GM21576 (cell line): Measurements from ENCODE around the gene STPG1.

Source experiments
- ATAC-seq: cut with Tn5 transposase; IDR thresholded peaks from one replicate; pipeline ENCODE4 v1.9.1; 2021; ENCODE audit warnings: mild to moderate bottlenecking, moderate library complexity; ENCODE audit not compliant: unreplicated experiment

Gene STPG1

DNA sequence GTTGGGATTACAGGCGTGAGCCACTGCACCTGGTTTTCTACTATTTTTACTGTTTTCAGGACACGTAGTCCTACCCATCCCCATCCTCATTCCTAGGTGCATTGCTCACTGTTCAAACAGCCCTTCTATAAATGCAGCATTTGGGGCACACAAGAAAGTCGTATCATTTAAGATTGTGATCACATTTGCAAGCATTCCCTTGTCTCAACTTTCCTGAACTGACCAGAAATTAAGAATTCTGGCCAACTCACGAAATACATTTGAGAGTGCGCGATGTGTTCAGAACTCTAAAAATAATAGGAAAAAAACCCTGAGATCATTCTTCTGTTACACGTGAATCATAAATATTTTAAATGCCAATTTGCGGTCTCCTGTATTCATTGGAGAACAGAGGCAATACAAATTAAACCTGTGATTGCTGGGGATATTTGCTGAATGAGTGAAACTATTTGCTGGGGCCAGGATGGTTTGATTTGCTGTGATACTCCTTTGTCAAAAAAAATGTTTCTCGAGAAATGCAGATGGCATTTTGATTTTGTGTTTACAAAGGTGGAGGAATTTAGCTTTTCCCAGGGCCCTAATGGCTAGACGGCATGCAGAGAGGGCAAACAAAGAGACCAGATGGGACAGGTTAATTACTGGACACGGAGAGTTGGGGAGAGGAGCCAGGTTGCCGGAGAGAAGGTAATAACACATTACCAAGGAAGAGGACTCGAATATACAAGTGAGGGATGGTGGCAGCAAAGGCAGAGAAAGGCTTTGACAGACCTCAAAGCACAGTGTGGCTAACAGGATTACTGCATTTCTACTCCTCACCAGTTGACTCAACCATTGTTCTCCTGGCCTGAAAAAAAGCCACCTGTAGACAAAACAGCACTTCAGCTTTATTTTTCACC, 38.4 kb downstream of the STPG1 start:
- ATAC-seq = no peak

DNA sequence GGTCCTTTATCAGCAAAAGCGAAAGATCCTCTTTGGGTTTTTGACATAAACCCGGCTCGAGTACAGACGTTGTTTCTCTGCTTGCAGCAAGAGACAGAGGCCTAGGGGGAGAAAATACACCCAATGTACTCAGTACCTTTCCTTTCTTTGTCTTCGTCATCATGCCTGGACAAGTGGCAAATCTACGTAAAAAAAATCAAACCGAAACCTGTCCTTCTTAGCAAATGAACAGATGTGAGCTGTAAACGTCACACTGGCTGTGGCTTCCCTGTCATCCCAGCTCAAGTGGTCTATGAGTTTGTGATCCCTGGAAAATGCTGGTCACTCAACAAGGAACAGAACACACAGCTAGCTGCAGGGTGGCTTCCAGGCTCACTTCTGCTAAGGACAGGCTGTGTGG, 39.9 kb downstream of the STPG1 start:
- ATAC-seq = no peak

DNA sequence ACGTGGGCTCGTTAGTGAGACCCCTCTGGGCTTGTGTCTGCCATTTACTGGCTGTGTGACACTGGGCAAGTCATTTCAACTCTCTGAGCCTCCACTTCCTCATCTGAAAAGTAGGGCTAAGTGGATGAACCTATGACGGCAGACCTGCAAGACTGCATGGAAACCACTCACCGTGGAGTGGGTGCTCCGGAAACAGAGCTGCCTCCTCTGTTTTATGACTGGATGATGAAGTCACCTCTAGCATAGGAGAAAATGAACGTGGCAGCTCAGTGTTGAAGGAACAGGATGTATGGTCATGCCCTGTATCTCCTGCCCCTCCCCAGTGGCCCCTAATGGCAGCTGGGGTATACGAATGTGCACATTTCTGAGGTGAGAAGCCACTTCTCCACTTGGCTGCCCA, 40.5 kb downstream of the STPG1 start:
- no peak for ATAC-seq

DNA sequence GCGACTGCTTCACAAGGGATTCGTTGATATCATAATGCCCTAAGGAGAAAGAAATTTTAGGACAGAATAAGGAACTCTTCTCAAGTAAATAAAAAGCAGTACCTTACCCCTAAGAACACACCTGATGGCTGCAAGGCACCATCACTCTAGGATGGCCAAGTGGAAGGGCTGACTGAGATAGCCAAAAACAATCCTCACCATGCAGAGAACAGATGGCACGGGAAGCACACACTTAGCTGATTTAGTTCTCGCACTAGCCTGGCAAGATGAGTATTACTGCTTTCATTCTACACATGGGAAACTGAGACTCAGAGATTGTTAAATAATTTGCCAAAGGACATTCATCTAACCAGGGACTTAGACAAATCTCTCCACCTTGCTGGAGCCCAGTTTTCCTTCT, 43.8 kb downstream of the STPG1 start:
- ATAC-seq = no peak

DNA sequence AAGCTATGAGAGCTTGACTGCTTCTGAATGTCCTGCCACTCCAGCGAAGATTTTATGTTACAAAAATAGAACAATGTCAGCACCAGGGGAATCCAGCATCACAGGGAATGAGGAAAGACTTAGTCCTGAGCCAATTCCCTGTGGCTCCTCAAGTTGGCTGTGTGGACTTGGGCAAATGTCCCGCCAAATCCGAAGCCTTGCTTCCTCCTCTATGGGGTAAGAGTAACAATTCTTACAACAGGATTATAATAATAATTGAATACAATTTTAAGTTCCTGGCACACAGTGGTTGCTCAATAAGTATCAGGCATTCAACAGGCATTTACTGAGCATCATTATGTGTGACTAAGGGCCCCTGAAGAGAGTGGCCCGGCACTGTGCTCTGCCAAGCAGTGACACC, 44.4 kb downstream of the STPG1 start:
- no peak for ATAC-seq

DNA sequence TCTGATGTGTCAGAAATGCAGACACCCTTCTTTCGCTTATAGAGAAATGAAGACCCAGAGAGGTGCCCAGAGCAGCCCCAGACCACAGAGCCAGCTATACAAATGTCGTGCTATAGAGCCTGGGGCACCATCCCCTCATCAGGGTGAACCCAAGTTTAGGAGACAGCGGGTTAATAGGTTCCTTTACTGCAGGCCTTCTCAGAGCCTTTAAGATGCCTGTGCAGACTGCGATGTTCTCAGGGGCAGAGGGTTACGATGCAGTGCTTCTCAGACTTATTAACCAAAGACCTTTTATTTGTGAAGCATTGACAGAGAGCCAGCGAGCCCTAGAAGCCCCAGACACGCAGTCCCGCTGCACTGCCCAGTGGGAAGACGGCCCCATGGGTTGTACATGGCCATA, 46.9 kb downstream of the STPG1 start:
- no peak for ATAC-seq

DNA sequence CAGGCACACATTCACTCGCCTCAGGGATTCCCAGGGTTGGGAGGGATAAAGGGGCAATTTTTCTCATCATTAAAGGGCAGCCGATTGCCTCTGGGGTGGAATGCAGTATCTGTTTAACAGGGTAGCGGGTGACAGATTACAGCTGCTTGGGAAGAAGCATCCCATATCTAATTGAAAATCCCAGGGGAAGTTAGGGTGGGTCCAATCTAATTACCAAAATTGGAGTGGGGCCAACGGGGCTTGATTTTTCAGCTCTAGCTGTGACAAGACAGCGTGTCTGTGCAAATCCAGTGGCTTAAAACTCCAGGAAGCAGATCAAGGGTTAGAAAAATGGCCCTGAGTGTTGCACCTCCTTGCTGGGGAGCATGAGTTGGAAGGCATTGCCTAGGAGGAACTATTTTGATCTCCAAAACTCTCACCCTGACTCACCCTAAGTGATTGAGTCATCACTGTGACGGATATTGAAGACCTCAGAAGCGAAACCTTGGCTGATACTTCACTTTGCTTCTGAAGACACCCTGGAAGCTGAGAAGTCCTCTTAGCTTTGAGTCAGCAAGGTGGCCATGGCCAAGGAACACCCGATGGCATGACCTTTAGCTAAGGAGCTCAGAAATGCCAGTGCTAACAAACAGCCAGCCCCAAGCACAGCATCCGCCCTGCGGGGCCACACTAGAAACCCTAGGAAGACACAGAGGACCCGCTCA, 48.5 kb downstream of the STPG1 start:
- ATAC-seq = peak; percentile 49

DNA sequence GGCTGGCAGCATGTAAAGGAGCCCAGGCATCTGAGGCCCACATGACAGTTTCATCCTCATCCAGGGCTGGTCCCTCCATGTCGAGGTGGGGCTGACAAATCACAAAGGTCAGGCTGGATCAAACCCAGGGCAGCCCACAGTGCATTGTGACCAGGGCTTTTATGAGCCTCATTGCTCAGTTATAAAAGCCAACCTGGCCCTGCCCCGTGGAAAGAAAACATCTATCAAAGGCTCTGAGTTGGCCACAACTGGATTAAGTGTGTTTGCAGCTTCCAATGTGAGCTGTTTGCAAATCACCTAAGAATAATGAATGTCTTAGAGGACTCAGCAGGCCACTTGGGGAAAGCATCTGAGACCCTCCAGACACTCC, 49.0 kb downstream of the STPG1 start:
- no peak for ATAC-seq

DNA sequence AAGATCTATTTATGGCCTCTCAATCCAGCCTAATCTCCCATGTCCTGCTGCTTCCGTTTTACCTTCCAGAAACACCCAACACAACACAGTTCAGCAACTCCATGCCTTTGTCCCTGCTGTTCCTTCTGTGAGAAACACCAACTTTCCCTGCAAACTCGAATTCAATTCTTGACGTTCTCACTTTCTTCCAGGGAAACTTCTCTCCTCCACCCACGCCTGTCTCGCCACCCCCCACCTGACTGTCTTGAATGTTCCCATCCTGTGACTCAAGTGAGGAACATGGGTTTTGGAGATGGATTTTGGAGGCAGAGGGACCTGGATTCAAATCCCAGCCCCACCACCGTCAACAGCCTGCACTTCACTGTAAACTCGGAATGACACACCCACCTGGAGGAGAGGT, 49.6 kb downstream of the STPG1 start:
- ATAC-seq = no peak

DNA sequence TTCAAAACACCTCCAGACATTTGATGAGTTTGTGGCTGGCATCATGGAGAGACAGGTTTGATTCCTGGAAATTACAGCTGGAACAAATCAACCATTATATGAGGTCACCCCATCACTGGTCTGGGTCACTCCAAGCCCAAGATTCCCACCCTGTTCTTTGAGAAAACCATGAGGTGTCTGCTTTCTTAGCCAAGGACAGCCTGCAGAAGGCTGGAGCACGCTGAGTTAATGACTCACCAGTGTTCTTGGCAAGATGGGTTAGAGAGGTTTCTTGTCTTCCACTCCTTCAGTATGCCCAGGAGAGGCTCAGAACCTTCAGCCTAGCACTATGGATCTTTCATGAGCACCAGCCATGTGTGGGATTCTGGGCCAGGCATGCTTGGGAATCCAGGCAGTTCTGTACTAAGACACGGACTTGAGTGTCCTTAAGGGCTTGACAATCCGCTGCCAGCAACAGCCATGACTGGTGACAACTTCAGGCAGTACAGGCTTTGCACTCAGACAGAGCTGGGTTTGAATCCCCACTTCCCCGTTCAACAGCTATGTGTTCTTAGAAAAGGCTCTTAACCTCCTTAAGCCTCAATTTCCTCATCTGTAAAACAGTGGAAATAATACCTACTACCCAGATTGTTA, 50.5 kb downstream of the STPG1 start:
- ATAC-seq = no peak

DNA sequence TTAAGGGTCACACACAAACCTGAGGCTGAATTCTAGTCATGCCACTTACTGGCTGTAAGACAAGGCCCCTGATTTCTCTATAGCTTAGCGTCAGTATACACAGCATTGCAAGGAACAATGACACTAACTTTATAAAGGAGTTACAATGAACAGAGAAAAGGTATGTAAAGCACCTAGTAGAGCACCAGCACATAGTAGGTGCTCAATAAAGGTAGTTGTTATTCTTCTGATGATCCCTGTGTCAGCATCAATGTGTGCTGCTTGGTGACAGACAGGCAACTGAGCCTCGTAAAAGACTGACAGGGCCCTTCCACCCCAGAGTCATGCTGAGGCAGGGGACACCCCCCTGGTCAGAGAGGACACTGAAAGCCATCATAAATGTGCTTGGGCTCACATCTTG, 51.2 kb downstream of the STPG1 start:
- no peak for ATAC-seq

DNA sequence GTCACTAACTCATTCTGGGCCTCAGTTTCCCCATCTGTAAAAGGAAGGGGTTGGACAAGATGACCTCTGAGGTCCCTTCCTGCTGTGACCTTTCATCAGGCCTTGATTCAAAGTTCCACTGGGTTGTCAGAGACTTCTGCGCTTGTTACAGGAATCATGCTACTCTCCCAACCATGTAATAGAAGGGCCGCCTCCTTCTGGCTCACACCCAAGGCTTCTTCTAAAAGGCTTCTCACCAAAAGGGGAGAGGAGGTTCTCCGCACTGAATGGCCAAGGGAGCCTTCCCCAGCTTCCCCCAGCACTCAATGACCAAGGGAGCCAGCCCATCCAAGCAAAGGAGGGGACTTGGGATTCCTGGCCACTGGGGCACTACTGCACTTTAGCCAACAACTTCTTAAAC, 51.8 kb downstream of the STPG1 start:
- no peak for ATAC-seq

DNA sequence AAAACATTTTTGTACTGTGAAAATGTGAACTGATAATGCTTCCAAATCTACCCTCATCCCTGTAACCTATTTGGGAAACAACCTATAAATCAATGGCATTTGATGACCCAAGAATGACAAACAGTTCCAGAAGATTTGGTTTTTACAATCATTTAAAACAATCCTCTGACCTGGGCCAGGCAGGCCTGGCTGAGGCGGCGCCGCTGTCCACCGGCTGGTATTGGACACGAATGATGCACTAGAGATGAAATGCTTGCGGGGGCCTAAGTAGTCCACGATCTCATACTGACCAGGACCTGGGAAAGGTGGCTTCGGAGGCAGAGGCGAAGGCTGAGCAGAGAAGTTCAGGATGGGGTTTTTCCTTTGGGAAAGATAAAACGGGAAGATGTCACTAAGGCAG, 52.9 kb downstream of the STPG1 start:
- no peak for ATAC-seq

DNA sequence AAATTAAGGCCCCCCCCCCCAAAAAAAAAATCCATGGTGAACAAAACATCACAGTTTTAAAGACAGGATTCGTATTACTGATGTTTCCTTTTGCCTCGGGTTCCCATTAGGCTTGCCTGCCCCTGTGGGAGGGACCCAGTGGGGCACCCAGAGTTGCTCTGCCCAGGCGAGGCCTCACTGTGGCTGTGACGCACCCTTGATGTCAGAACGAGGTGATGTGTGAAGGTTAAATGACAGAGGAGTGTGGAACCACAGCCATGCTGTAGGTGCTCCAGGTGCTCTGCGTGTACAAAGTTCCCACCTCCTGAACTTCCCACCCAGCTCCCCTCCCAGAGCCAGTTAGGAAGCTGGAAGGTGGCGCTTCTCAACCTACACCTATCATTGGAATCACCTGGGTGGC, 56.5 kb downstream of the STPG1 start:
- no peak for ATAC-seq

DNA sequence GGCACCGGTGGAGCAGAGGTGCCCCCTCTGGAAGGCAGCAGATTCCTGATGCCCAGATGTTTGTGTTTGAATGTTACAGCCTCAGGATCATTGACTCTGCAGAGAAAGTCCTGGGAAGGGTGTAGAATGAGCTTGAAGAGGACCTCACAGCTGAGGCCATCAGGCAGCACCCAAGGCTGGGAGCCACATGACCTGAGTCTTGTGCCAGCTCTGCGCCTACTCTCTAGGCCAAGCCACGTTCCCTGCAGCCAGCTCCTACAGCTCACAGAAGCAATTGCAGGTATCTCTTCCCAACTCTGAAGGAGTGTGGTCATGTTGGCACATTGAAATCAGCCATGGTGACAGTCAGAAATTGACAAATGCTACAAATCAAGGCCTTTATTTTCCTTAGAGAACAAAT, 58.1 kb downstream of the STPG1 start:
- ATAC-seq = no peak

DNA sequence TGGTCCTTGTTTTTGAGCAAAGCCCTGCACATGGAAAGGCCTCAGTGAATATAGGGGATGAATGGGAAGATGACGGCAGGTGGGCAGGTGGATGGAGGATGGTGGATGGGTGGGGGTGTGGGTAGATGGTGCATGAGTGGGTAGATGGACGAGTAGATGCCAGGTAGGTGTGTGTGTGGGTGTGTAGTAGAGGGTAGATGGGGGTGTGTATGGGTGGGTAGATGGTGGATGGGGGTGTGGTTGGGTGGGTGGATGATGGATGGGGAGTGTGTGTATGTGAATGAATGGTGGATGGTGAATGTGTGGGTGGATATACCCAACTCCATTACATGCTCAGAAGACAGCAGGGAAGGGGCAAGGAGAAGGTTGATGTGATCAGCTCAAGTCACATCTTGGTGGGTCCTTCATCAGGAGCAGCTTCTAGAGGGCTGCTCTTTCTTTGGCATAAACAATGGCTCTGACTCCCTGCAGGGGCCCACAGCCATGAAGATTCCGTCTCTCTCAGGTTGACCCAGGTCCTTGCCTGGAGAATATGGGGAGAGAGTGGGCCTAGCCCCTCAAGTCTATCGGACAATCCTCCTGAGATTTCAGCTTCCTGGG, 60.2 kb downstream of the STPG1 start:
- no peak for ATAC-seq

DNA sequence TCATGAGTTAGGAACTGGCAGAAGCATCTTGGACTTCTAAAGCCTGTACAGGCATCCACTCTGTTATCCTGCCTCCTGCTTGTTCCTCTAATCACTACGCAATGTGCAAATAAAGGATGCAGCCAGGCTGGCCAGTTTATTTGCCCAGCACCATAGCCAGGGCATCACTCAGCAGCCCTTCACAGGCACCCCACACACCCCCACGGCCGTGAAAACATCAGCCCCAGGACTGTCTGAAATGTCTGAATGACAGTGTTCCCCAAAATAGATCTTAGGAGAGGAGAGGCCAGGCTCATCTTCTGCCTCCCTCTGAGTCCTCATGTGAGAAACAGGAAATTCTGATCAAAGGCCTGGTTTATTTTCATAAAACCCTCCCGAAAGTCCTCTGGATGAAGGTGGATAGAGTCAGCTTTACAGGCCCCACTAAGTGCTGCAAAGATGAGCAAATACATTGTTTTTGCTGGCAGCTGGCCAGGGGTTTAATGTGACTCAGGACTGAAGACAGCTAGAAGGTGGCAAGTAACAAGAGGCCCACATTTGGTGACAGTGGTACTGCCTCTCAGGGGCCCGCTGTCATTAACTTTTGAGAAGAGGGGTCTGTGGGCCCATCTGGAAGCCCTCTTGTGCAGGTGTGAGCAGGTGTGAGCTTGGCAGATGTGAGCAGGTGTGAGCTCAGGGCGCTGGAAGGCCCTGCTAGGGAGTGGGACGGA, 61.5 kb downstream of the STPG1 start:
- ATAC-seq = no peak

DNA sequence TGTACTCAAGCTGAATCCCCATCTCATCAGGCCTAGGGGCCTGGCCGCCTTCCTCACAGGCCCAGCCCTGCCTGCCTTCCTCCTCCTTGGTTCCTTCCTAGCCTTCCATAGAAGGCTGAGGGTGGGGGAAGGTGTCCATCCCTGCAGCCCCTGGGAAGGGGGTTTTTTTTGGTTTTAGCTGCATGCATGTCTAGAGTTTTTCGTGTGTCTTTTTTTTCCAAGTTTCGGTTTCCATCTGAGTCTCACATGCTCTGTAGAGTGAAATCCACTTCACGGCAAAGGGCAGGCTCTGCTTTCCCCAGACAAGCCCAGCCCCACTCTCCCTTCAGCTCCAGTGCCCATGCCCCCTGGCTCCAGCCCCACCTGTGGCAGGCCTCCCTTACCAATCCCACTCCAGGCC, 62.3 kb downstream of the STPG1 start:
- ATAC-seq = no peak

DNA sequence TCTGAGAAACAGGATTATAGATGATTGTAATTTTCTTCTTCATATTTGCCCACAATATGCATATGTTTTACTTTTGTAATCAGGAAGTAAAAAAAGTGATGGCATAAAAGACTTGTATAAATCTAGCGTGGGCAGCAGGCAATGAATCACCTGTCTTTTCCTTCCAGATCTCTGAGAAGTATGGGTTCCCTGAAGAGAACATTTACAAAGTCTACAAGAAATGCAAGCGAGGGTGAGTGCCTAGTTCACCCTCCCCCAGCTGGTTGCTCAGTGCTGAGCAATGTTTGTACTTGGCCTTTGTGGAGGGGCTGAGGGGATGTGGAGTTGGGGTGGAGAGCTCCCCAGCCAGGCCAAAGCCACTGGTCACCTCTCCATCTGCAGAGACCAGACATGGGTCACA, 63.7 kb downstream of the STPG1 start:
- no peak for ATAC-seq

DNA sequence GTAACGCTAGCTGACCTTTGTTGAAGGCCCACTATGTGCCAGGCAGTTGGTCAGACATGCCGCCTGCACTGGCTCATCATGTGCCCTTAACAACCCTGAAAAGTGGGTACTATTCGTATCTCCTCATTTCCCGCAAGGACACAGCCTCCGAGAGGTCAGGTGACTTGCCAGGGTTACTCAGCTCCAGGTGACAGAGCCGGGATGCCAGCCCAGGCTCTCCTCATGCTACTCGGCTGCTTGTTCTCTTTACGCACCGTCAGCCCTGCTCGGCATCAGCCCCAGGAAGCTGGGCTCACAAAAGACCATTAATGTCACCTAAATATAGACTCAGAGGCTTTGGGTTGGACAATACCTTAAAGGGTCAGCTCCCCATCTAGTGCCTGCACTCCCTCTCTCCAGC, 65.4 kb downstream of the STPG1 start:
- no peak for ATAC-seq
